Hematopoietic multipotent progenitor cell treated with erythropoietin and hydrocortisone succinate and interleukin-3 and kit ligand, for 17 days (in vitro differentiated cells): ENCODE results near the gene NTRK2.

ENCODE experiments used
- DNase-seq: peaks from one replicate; pipeline ENCODE4 v3.0.0-alpha.2; 2015; ENCODE audit warnings: low spot score

NTRK2 gene

GRCh38 chr9:85021686-85022085 lies 352.2 kb downstream of the NTRK2 start:
- DNase-seq = no peak

GRCh38 chr9:85024374-85024773 lies 354.8 kb downstream of the NTRK2 start:
- no peak for DNase-seq

DNA sequence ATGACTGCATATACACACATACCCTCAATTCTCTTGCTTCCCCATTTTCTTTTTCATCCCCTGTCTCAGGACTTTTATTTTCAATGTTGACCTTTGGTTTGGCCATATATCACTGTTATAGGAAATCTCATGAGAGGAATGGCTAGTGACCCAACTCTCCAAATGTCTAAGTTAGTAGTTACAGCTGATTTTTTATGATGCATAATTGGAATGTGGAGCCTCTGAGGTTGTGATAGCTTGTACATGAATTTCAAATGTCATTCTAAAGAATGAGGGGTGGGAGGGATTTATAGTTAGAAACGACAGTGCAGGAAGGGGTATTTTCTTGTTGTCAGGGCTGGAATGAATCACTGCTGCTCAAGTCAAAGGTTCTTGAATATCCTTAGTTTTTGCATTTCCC lies 356.1 kb downstream of the NTRK2 start:
- no peak for DNase-seq

DNA sequence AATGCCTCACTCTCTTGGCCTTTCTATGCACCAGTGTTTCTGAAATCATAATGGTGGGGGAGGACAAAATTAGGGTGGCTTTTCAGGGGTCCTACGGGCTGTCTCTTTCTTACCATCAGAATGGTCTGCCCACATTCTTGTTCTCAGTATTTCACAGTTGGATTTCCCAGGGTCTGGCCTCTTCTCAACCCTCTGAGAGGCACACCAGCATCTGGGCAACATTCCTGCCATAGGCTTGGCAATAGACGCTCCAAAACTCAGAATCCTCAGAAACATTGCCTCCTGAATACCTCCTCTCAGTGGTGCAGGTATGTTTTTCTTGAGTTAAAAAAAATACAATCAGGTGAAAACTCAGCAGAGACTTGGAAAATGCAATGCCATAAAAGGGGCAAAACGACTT lies 358.3 kb downstream of the NTRK2 start:
- no peak for DNase-seq

DNA sequence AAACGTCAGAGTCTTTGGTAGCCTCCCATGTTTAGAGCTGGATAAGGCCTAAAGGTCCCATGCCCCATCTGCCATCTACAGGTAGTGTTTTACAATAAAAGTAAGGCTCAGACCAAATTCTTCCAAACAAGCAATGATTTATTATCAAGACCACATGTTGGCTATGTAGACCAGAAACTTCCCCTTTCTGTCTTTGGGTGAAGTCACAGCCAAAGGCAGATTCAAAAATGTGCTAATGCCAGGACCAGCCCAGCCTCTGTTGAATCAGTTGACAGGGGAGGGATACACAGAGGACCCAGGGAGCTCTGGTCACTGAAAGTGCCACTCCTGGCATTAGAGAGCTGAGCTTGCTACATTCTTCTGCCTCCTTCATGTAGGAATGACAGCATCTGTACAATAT lies 360.8 kb downstream of the NTRK2 start:
- no peak for DNase-seq

GRCh38 chr9:85036496-85036895 lies 367.0 kb downstream of the NTRK2 start:
- DNase-seq = no peak

GRCh38 chr9:85038061-85038460 lies 368.5 kb downstream of the NTRK2 start:
- DNase-seq = no peak

DNA sequence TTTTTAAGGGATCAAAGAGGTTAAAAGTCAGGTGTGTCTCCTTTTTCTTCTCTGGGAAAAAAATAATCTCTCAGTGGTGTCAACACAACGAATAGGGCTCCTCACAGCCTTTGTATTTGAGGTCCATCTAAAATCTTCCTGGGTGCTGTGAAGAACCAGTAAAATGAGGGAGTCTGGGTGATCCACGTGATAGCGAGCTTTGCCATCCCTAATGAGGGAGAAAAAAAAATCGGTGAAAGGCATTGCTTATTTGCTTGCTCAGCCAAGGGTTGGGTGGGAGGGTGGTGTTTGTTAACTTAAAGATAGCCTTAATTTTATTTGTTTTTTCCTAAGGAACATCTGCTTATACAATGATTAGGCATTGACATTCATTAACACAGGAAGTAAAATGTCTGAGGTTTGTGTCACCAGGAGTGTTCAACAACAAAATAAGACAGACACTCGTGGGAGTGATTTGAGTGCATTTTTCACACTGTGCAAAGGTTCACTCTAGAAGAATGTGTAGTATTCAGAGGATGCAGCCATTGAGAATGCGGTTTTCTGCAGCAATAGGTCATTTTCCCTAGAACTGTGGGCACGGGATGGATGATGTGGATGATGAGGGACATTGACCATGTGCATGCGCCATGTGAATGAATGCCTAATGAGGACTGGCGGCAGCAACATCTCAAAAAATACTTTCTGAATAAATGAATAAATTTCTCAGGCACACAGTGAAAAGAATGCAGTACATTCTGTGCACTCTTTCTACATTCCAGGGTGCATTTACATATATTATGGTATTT lies 369.5 kb downstream of the NTRK2 start:
- no peak for DNase-seq

DNA sequence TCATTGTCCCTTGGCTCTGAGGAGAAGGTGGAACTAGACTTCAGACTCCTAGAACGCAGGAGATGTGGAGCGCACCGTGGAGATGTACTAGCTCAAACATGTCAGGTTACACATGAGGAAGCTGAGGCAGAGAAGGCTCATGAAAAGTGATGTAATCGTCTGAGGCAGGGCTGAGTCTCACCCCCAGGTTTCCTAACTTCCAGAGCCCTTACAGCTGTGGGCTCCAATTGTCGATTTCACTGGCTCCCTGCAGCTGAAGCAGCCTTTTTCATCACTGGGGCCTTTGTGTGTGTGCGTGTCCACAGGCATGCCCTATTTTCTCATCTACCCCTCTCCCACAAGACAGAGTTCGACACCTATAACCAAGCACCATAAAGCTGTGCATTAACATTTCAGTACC lies 370.6 kb downstream of the NTRK2 start:
- no peak for DNase-seq

- no peak for DNase-seq
Observed at GRCh38 chr9:85040821-85041465, 371.4 kb downstream of the NTRK2 start.

- DNase-seq = no peak
Observed at GRCh38 chr9:85041466-85042137, 372.1 kb downstream of the NTRK2 start.

DNA sequence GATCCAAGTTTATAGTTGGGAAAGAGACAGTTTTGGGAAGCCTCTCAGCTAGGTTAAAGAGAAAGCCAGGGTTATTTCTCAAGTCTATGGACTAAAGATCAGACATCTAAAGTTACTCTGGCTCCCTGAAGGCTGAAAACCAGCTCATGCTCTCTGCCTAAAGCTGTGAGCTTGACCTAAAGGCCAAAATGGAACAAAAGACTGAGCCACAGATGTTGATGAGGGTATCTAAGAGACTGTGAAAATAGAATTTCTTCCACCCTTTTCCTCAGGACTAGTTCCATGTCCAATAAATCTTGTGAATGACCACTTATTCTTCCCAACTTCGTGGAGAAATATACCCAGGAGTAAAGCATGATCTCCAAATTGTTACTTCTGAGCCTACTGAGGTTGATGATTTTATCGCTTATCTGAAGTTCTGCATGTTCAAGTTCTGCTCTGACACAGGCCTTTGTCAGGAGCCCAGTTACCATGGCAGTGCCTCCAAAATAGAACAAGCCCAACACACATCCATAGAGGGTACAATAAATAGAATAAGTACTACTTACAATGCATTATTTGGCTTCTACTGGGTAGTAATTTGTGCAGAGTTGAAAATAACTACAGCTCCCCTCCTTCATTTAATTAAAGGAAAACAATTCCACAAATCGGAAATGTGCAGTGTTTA lies 373.6 kb downstream of the NTRK2 start:
- DNase-seq = no peak

GRCh38 chr9:85045271-85045670 lies 375.7 kb downstream of the NTRK2 start:
- DNase-seq = no peak

GRCh38 chr9:85046475-85046874 lies 376.9 kb downstream of the NTRK2 start:
- DNase-seq = no peak

- no peak for DNase-seq
Observed at GRCh38 chr9:85053206-85053786, 383.8 kb downstream of the NTRK2 start.

GRCh38 chr9:85054017-85054416 lies 384.5 kb downstream of the NTRK2 start:
- no peak for DNase-seq

DNA sequence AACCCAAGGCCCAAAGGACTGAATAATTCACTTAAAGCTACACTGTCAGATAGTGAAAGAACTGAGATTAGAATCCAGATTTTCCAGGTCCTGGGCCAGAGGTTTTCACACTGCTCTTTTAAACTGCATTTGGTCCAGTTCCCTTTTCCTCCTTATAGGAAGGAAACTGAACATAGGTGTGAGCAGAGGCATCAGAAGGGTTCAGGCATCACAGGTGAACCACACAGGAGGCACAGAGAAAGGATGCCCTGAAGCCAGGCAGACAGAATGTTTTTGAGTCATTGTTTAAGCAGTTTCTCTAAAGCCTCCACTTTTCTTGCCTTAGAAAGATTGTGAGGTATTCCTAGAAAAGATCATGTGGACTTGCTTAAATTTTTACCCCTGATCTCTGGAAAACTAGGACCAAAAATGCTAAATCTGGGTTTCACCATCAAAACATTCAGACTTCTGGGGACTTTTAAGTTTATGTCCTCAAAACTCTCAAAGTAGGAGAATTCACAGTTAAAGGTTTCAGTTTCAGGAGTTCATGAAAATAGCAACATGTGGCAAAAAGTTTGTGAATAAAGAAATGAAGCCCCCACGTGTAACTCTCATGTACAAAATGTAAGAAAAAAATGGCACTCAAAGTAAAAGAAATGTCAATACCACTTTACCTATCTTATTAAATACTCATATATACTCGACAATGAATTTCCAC lies 386.1 kb downstream of the NTRK2 start:
- no peak for DNase-seq

GRCh38 chr9:85056203-85056572 lies 386.7 kb downstream of the NTRK2 start:
- no peak for DNase-seq

GRCh38 chr9:85061969-85062368 lies 392.4 kb downstream of the NTRK2 start:
- no peak for DNase-seq

- no peak for DNase-seq
Observed at GRCh38 chr9:85062385-85063022, 393.0 kb downstream of the NTRK2 start.

DNA sequence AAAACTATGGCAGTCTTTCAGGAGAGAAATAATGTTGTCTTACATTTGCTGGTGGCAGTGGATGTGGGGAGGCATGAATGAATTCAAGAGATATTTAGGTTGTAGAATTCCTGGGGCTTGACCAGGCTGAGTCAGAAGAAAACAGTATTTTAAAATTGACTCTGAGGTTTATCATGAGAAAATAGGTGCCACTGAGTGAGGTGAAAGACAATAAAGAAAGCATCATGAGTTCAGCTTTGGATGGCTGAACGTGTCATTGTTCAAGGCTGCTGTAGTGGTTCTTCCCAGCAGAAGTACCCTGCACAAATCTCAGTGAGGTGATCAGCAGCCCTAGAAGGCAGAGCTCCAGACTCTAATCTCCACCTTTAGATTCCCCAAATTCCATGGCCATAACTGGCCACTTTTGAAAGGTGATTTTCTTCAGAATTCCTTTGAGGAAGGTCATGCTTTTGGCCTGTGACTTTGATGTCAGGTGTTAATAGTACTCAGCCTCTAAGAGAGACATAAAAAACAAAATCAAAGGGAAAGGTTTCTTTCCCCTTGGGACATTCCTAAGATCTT lies 395.4 kb downstream of the NTRK2 start:
- no peak for DNase-seq
